MM.1S (cell line): ENCODE data around the gene KLHL2.

Source experiments
- CTCF ChIP-seq: fragments of 300-600 bp; sonication (generic); IDR thresholded peaks from 2 replicates; pipeline ENCODE4 v1.5.1; 2016; ENCODE audit warnings: antibody characterized with exemption, low read length, mixed read lengths
- EZH2 ChIP-seq: fragments of 300-600 bp; sonication (generic); optimal IDR thresholded peaks from 2 replicates; pipeline ENCODE3; 2017; ENCODE audit warnings: low read depth, mild to moderate bottlenecking, antibody characterized with exemption, low read length, mixed read lengths
- EZH2phosphoT487 ChIP-seq: fragments of 300-600 bp; sonication (generic); IDR thresholded peaks from 2 replicates; pipeline ENCODE4 v1.6.1; 2018; ENCODE audit warnings: antibody characterized with exemption, low read length

GRCh38 chr4:165248102-165248501 is 40.7 kb downstream of the KLHL2 start:
- no peak for TF ChIP-seq CTCF
- no peak for TF ChIP-seq EZH2
- no peak for TF ChIP-seq EZH2phosphoT487
